Urothelium cell line (cell line): ENCODE data around the gene TARS3.
A peak's percentile ranks its signal among the peaks of the same experiment; 100 is the strongest.
"Not testable (repeated sequence)": the region's sequence is repeated elsewhere in the genome, so short reads cannot be mapped to it uniquely, and the experiment has no call there.

Experiments used
- DNase-seq: peaks from one replicate; pipeline ENCODE4 v3.0.0; 2011; ENCODE audit warnings: low spot score, mixed read lengths
- FAIRE-seq: peaks from 2 replicates; lab custom pipeline; 2011; peaks lifted over from hg19 to GRCh38; lab: Jason Lieb, UNC

TARS3 gene

GRCh38 chr15:101723874-101724674, at the start of gene TARS3:
TARS3 (minus strand) TSS chr15:101724473; CDS start chr15:101724387, 86 bp downstream.
- DNase-seq, result peak; percentile 97
- FAIRE-seq, result peak; percentile 89

GRCh38 chr15:101773496-101774100, 49.3 kb upstream of the TARS3 start:
- FAIRE-seq (no peak), DNase-seq (no peak)

GRCh38 chr15:101772921-101773320, 48.6 kb upstream of the TARS3 start:
- DNase-seq (no peak), FAIRE-seq (no peak)

GRCh38 chr15:101767083-101767640, 42.9 kb upstream of the TARS3 start:
- DNase-seq, FAIRE-seq: not testable (repeated sequence)

- no peak for DNase-seq
- FAIRE-seq, result no peak
Measured at GRCh38 chr15:101765772-101766456, 41.6 kb upstream of the TARS3 start.

GRCh38 chr15:101765340-101765671, 41.0 kb upstream of the TARS3 start:
- DNase-seq, FAIRE-seq: not testable (repeated sequence)

- not testable (repeated sequence) for FAIRE-seq, DNase-seq
Measured at GRCh38 chr15:101764669-101765339, 40.5 kb upstream of the TARS3 start.

- DNase-seq, result not testable (repeated sequence)
- peak; percentile 61 for FAIRE-seq
Measured at GRCh38 chr15:101746716-101747082, 22.4 kb upstream of the TARS3 start.

GRCh38 chr15:101734837-101735236, 10.6 kb upstream of the TARS3 start:
- FAIRE-seq, result not testable (repeated sequence)

GRCh38 chr15:101733545-101733944, 9.3 kb upstream of the TARS3 start:
- DNase-seq (no peak), FAIRE-seq (no peak)

More at GRCh38 chr15:101734837-101735236, 10.6 kb upstream of the TARS3 start:
- DNase-seq, result not testable (repeated sequence)

GRCh38 chr15:101732772-101733171, 8.5 kb upstream of the TARS3 start:
- no peak for FAIRE-seq
- DNase-seq, result no peak

GRCh38 chr15:101731746-101732145, 7.5 kb upstream of the TARS3 start:
- DNase-seq (no peak), FAIRE-seq (no peak)

- FAIRE-seq, result no peak
- no peak for DNase-seq
Measured at GRCh38 chr15:101727186-101727585, 2.9 kb upstream of the TARS3 start.

- DNase-seq, result no peak
- no peak for FAIRE-seq
Measured at GRCh38 chr15:101725073-101725472, 800 bp upstream of the TARS3 start.

- FAIRE-seq (no peak), DNase-seq (no peak)
Measured at GRCh38 chr15:101724675-101725005, 367 bp upstream of the TARS3 start.

- peak; percentile 17 for DNase-seq
- no peak for FAIRE-seq
Measured at GRCh38 chr15:101723171-101723873, 951 bp downstream of the TARS3 start.

GRCh38 chr15:101718896-101719295, 5.4 kb downstream of the TARS3 start:
- FAIRE-seq, result no peak
- no peak for DNase-seq

GRCh38 chr15:101712078-101712477, 12.2 kb downstream of the TARS3 start:
- FAIRE-seq (no peak), DNase-seq (no peak)

GRCh38 chr15:101710806-101711205, 13.5 kb downstream of the TARS3 start:
- FAIRE-seq, result no peak
- peak; percentile 68 for DNase-seq

GRCh38 chr15:101709466-101709865, 14.8 kb downstream of the TARS3 start:
- DNase-seq, result no peak
- FAIRE-seq, result peak; percentile 5
